CD4-positive, alpha-beta T cell treated with Interleukin-10 for 1 hour (primary cell): Measurements from ENCODE around the gene ORC3.
"Not testable (repeated sequence)": the region's sequence is repeated elsewhere in the genome, so short reads cannot be mapped to it uniquely, and the experiment has no call there.

Experiments
- DNase-seq: peaks from one replicate; pipeline ENCODE4 v3.0.0-alpha.2; 2020

Gene ORC3

DNA sequence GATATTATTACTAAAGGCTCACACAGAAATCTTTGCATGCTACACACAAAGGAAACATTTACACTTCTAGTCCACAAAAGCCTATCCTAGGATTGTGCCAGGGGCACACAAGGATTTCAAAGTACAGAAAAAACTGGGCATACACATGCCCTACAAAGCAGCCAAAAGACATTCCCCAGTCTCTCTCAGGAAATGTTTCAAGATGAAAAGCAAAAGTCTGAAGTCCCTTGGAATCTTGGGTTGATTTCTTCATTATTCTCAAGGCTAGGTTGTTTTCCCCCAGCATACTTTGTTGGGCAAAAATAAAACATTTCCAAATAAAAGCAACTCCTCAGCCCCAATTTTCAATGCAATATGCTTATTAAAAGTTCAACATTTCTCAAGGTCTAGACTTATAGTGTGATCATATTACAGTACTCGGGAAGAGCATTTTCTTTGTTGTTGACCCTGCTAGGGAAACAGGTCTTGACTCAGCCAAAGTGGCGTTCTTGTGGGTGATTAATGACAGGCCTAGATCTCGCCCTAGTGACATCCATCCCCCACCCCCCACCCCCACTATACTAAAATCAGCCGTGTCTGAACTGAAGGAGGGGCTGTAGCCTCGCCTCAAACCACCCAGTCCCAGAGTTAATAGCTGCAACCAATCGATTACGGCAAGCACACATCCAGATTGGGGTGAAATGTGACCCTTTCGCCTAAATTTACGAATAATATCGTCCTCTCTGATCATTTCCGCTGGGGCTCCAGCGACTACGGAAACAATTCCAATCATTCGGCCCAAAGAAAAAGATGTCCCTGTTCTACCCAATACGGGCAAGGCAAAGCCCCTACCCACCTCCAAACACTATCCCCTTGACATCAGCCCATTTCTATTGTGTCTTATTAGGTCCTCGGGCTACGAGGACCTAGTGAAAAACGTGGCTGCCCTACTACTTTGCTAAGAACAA is 110.7 kb downstream of the ORC3 start:
- peak; percentile 60 for DNase-seq

DNA sequence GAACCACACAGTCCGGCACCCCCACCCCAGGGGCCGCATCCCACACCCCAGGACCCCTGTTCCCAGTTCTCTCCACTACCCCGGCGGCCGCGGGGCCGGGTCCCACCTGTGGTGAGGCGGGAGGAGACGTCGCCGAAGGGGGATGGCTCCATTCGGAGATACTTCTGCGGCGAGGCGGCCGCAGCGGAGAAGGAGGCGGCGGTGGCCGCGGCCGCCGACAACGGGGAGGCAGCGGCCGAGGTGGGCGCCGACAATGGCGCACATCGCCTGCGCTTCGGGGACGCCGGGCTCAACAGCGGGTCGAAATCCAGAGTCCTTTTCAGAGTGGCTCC is 111.4 kb downstream of the ORC3 start:
- peak; percentile 22 for DNase-seq

DNA sequence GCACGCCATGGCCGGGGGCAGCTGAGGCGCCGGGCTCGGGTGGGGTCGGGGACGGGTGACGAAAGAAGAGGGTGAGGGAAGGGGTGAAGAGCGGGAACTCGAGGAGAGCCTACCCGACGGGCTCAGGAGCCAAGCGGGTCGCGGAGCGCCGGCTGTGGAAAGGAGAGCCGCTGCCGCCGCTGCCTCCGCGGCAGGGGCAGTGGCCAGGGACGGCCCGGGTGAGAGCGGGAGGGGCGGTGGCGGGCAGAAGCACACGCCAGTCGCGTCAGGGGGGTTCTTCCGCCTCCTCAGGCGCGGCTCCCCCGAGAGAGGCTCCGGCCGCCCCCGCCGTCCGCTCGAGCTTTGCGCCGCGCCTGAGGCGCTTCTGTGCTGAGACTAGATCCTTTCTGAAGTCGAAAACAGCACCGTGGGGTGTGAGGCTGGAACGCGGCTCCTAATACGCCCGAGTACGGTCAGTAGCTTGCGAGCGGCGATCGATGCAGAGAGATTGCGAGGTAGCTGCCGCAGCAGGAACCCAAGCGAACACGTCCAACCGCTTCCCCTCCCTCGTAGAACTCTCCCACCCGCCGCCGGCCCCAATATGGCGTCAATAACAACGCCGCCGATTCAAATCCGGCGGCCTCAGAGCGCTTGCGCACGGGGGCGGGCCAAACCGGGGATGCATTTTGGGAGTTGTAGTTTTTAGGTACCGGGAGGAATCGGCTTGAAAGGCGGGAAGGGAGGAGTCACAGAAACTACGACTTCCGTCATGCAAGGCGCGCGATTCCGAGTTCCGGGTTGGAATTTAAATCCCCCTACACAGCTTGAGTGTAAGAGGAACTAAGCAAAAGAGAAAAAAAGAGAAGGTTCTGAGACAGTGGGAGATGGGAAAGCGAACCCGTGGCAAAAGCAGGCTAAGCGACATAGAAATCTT is 112.0 kb downstream of the ORC3 start, which contains the start of gene AKIRIN2:
AKIRIN2 (minus strand) TSS at position 558 of the 913 bp plus-strand sequence; CDS start at position 9, 549 bp downstream.
- DNase-seq: peak; percentile 99

DNA sequence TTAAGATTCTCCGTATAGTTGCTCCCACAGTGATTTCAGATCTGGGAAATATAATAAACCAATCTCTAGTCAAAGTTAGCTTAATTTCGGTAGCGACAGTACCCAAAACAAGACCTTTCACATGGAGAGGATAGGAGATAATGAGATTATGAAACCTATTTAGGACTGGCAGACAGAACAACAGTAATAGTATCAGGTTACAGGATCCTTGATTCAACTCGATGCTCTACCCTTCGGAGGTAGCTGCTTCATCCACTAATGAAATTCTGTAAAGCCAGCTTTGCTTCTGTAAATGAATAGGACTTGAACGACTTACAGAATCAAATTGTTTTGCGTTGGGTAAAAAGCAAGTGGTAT is 112.6 kb downstream of the ORC3 start:
- DNase-seq: no peak

DNA sequence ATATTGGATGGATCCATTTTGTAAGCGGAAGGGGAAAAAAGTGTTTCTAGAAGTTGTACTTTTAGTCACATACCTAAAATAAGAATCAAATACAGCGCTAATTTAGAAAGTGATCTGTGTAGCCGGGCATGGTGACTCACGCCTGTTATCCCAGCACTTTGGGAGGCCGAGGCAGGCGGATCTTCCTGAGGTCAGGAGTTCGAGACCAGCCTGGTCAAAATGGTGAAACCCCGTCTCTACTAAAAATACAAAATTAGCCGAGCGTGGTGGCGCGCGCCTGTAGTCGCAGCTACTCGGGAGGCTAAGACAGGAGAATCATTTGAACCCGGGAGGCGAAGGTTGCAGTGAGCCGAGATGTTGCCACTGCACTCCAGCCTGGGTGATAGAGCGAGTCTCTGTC is 113.1 kb downstream of the ORC3 start:
- DNase-seq: not testable (repeated sequence)

DNA sequence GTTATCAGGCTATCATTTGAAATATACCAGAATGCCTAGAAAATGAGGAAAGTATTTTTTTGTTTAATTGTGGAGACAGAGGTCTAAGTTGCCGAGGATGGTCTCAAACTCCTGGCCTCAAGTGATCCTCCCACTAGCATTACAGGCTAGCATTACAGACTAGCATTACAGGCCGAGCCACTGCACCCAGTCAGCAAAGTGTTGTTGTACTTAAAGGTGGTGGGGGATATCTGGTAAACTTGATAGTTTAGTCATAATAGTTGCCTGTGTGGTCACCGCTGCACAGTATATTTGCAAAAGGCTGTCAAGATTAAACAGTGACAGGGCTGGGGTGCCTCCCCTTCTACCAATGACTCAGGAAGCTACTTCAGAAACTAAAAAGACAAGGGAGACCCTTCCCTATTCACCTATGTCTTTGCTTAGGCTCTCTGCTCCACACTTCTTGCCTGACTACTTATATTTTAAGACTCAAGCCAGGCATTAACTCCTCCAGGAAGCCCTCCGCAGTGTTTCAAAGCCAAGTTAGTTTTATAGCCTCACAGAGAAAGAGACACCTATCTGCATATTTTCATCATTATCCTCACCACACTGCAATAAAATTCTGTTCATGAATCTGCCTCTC is 115.2 kb downstream of the ORC3 start:
- DNase-seq: no peak

DNA sequence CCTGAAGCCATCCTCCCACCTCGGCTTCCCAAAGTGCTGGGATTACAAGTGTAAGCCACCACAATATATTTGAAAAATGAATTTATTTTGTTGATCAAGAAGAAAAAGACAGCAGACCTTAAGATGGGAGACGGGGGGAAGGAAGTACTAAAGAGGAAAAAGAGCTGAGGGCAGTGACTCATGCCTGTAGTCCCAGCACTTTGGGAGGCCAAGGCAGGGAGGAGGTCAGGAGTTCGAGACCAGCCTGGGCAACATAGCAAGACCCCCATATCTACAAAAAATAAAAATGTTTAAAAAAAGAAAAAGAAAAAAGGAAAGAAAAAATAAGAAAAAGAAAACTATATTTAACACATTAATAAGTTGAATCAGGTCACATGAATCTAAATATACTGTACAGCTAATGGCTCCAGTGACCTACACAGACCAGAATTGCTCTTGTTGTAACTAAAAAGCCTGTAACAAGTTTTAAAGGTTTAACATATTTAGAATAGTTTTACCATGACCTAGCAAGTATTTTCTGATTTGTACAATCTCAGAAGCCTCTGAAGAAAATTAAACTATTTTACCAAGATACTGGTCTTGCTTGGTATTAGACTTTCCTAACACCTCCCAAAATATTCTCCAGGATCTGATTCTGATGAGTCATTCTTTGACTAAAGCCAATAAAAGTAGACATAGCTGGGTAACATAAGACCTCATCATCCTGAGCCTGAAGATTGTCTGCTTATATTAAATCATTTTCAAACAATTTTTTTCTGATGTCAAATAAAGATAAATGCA is 116.4 kb downstream of the ORC3 start:
- no peak for DNase-seq

DNA sequence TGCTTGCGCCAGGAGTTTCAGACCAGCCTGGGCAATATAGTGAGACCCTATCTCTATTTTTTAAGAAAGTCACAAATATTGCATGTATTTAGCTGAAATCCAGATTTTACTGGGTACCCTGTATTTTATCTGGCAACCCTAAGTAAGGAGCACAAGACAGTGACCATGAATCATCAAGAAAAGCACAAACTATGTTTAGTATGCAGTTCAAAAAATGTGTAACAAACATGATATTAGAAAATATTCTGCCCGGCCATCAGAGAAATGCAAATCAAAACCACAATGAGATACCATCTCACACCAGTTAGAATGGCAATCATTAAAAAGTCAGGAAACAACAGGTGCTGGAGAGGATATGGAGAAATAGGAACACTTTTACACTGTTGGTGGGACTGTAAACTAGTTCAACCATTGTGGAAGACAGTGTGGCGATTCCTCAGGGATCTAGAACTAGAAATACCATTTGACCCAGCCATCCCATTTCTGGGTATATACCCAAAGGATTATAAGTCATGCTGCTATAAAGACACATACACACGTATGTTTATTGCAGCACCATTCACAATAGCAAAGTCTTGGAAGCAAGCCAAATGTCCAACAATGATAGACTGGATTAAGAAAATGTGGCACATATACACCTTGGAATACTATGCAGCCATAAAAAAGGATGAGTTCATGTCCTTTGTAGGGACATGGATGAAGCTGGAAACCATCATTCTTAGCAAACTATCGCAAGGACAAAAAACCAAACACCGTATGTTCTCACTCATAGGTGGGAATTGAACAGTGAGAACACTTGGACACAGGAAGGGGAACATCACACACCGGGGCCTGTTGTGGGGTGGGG is 118.9 kb downstream of the ORC3 start:
- DNase-seq: not testable (repeated sequence)

DNA sequence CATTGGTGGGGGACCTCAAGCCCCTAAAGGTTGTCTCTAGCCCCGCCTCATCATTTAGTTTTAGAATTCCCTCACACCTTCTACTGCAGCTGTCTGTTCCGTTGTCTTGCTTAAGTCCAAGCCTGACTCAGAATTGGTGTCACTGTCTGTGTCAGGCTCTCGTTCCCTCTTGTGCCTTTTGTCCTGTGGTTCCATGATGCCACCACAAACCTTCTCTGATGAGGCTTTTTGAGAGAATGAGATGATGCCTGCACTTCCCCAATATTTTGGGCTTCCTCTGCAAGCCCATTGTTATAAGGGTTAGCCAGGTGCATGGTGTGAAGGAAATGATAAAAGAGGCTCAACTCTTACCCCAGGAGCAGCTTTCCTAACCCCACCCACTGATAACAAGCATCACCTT is 120.2 kb downstream of the ORC3 start:
- no peak for DNase-seq

DNA sequence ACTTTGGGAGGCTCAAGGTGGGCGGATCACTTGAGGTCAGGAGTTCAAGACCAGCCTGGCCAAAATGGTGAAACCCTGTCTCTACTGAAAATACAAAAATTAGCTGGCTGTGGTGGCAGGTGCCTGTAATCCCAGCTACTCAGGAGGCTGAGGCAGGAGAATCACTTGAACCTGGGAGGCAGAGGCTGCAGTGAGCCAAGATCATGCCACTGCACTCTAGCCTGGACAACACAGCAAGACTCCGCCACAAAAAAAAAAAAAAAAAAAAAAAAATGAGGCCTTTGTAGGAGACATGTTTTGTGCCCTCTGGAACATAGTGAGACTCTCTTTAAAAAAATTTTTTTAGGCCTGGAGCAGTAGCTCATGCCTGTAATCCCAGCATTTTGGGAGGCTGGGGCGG is 122.8 kb downstream of the ORC3 start:
- not testable (repeated sequence) for DNase-seq

DNA sequence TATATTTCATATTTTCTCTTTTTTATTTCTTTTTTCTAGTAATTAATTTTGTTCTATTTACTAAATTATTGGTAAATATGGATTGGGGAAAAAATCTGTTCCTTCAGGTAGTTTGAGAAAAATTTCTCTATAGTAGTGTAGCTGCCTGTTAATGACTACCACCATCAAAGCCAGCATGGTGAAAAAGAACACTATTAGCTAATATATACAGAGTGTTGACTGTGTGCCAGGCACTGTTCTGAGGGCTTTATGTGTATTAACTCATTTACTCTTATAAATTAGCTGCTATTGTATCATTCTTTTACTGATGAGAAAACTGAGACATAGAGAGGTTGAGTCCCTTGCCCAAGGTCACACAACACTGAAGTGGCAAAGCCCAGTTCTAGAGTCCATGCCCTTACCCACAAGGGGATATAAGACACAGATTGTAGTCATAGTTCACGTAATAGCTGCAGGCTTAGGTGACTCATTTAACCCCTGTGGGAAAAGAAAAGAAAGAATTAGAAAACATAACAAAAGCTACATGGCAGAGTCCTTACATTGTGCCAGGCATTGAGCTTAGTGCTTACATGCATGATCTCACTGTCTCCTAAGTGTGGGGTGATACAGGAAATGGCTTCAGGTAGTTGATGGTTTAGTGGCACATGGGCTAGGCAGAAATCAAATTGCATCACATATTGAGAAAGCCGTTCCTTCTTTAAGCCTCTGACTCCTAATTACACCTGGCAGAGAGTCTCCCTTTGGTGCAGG is 124.3 kb downstream of the ORC3 start:
- DNase-seq: no peak
